Hepatocyte (in vitro differentiated cells): ENCODE data around the gene GUF1. TPM values are rescaled to one million over a fixed set of nuclear protein-coding genes. Genes with fewer than 3 reads are reported as not detected.

Source experiments
- DNase-seq: peaks from one replicate; pipeline ENCODE4 v3.0.0-alpha.2; 2016; ENCODE audit warnings: low spot score
- H2AFZ ChIP-seq: fragments of 200-600 bp; sonication (generic); 2 replicates; pipeline ENCODE4 v1.6.0; 2016; ENCODE audit warnings: antibody characterized with exemption, mild to moderate bottlenecking
- H3K27ac ChIP-seq: fragments of 200-600 bp; sonication (generic); 2 replicates; pipeline ENCODE4 v1.5.1; 2016; ENCODE audit warnings: mild to moderate bottlenecking
- H3K27me3 ChIP-seq: fragments of 200-600 bp; sonication (generic); 2 replicates; pipeline ENCODE4 v1.6.1; 2016
- H3K36me3 ChIP-seq: fragments of 200-600 bp; sonication (generic); replicated peaks from 2 replicates; pipeline ENCODE4 v1.5.1; 2016; ENCODE audit warnings: low read depth; ENCODE audit not compliant: insufficient read depth
- H3K4me1 ChIP-seq: fragments of 200-600 bp; sonication (generic); 2 replicates; pipeline ENCODE4 v1.5.1; 2016; ENCODE audit warnings: mild to moderate bottlenecking, moderate library complexity; ENCODE audit not compliant: insufficient read depth
- H3K4me2 ChIP-seq: fragments of 200-600 bp; sonication (generic); 2 replicates; pipeline ENCODE4 v1.6.0; 2016
- H3K4me3 ChIP-seq: fragments of 200-600 bp; sonication (generic); 2 replicates; pipeline ENCODE4 v1.5.1; 2016; ENCODE audit warnings: mild to moderate bottlenecking
- H3K79me2 ChIP-seq: fragments of 200-600 bp; sonication (generic); 2 replicates; pipeline ENCODE4 v1.6.0; 2017; ENCODE audit warnings: mild to moderate bottlenecking
- H3K9me2 ChIP-seq: fragments of 200-600 bp; sonication (generic); replicated peaks from 2 replicates; pipeline ENCODE4 v1.6.0; 2017; ENCODE audit warnings: mild to moderate bottlenecking; ENCODE audit not compliant: insufficient read depth
- H3K9me3 ChIP-seq: fragments of 200-600 bp; sonication (generic); 2 replicates; pipeline ENCODE4 v1.5.1; 2016; ENCODE audit warnings: low read depth, mild to moderate bottlenecking
- H4K20me1 ChIP-seq: fragments of 200-600 bp; sonication (generic); 2 replicates; pipeline ENCODE4 v1.6.0; 2016; ENCODE audit warnings: mild to moderate bottlenecking; ENCODE audit not compliant: insufficient read depth, poor library complexity, severe bottlenecking
- CTCF ChIP-seq: fragments of 200-600 bp; sonication (generic); IDR thresholded peaks from 2 replicates; pipeline ENCODE4 v1.5.1; 2016; ENCODE audit warnings: antibody characterized with exemption, mild to moderate bottlenecking; ENCODE audit not compliant: poor library complexity
- EZH2 ChIP-seq: fragments of 200-600 bp; sonication (generic); IDR thresholded peaks from 2 replicates; pipeline ENCODE4 v1.6.1; 2016; ENCODE audit warnings: antibody characterized with exemption, mild to moderate bottlenecking, borderline replicate concordance
- EZH2phosphoT487 ChIP-seq: fragments of 200-600 bp; sonication (generic); IDR thresholded peaks from one replicate; pipeline ENCODE4 v1.6.1; 2018; ENCODE audit warnings: antibody characterized with exemption, mild to moderate bottlenecking, low read depth, moderate library complexity; ENCODE audit not compliant: unreplicated experiment, severe bottlenecking
- WGBS: methylation state at CpG from one replicate; pipeline ENCODE4 v1.1.6; 2016; ENCODE audit warnings: low lambda C conversion rate; ENCODE audit errors: missing lambda C conversion rate; 5-methylcytosine and 5-hydroxymethylcytosine counted together
- polyA plus RNA-seq: library from polyadenylated mRNA; unstranded; fragments of >200 nt; fragmentation: Nextera tagmentation; extraction: Ambion mirVana; gene quantifications from 2 replicates; pipeline ENCODE4 v1.2.1, GENCODE V29; 2016
- total RNA-seq: library from RNA; depleted of rRNA; stranded (reverse); fragments of >200 nt; gene quantifications from 2 replicates; pipeline ENCODE4 v1.2.3, GENCODE V29; 2014

Gene GUF1
- total and polyA plus RNA-seq, 2 experiments from 2014 or later, result 10.9 to 17.5 TPM

- H3K79me2 ChIP-seq, result no peaks in the 10 kb centered on the region
- TF ChIP-seq EZH2 (no peak), EZH2phosphoT487 (no peak), CTCF (no peak)
- H3K36me3 ChIP-seq, result no peaks in the 10 kb centered on the region
- H3K4me2 ChIP-seq, result no peak overlapping the region
- no peak overlapping the region for H3K4me3 ChIP-seq
- no peaks in the 10 kb centered on the region for H4K20me1 ChIP-seq
- DNase-seq, result peak; percentile 20
- H3K4me1 ChIP-seq, result no peaks in the 10 kb centered on the region
- no peak overlapping the region for H2AFZ ChIP-seq
- no peak overlapping the region for H3K27ac ChIP-seq
- H3K9me2 ChIP-seq, result no peaks in the 10 kb centered on the region
- peaks cover 5% of the 10 kb centered on the region for H3K27me3 ChIP-seq
- WGBS, result 71% methylated on average over 4 of the region's 4 CpGs
- no peaks in the 10 kb centered on the region for H3K9me3 ChIP-seq
These were observed 7.6 kb upstream of the GUF1 start for GRCh38 chr4:44670506-44671199.

- Histone ChIP-seq H3K4me2 (no peak overlapping the region), H3K27ac (no peak overlapping the region), H3K27me3 (peaks cover 5% of the 10 kb centered on the region), H3K9me3 (no peaks in the 10 kb centered on the region), H3K9me2 (no peaks in the 10 kb centered on the region), H3K4me1 (no peaks in the 10 kb centered on the region), H3K79me2 (no peaks in the 10 kb centered on the region), H3K36me3 (no peaks in the 10 kb centered on the region), H3K4me3 (no peak overlapping the region), H4K20me1 (no peaks in the 10 kb centered on the region), H2AFZ (no peak overlapping the region)
- TF ChIP-seq EZH2, result no peak
- DNase-seq, result no peak
- WGBS, result 80% methylated on average over 3 of the region's 3 CpGs
These were observed 6.6 kb upstream of the GUF1 start for GRCh38 chr4:44671636-44672035.

GRCh38 chr4:44674471-44674870 lies 3.7 kb upstream of the GUF1 start:
- Histone ChIP-seq H3K9me2 (no peaks in the 10 kb centered on the region), H3K36me3 (no peaks in the 10 kb centered on the region), H4K20me1 (no peaks in the 10 kb centered on the region), H3K4me3 (no peak overlapping the region), H3K4me1 (peaks cover 4% of the 10 kb centered on the region), H3K9me3 (no peaks in the 10 kb centered on the region), H2AFZ (no peak overlapping the region), H3K27ac (no peak overlapping the region), H3K27me3 (peaks cover 5% of the 10 kb centered on the region), H3K4me2 (no peak overlapping the region), H3K79me2 (peaks cover 9% of the 10 kb centered on the region)
- WGBS, result 97% methylated on average over 1 of the region's 1 CpG
- no peak for TF ChIP-seq EZH2phosphoT487
- TF ChIP-seq EZH2, result no peak
- TF ChIP-seq CTCF, result no peak
- no peak for DNase-seq

GRCh38 chr4:44675366-44675765 lies 2.9 kb upstream of the GUF1 start:
- H2AFZ ChIP-seq, result no peak overlapping the region
- no peak overlapping the region for H3K4me2 ChIP-seq
- no peak overlapping the region for H3K27ac ChIP-seq
- no peaks in the 10 kb centered on the region for H3K9me3 ChIP-seq
- H3K4me3 ChIP-seq, result no peak overlapping the region
- H3K36me3 ChIP-seq, result no peaks in the 10 kb centered on the region
- TF ChIP-seq CTCF, result no peak
- TF ChIP-seq EZH2phosphoT487, result no peak
- no peak for TF ChIP-seq EZH2
- peaks cover 18% of the 10 kb centered on the region for H3K79me2 ChIP-seq
- H3K9me2 ChIP-seq, result no peaks in the 10 kb centered on the region
- no peak for DNase-seq
- peaks cover 9% of the 10 kb centered on the region for H3K4me1 ChIP-seq
- peaks cover 5% of the 10 kb centered on the region for H3K27me3 ChIP-seq
- 72% methylated on average over 5 of the region's 5 CpGs for WGBS
- no peaks in the 10 kb centered on the region for H4K20me1 ChIP-seq
